GM18951 (cell line): Measurements from ENCODE around the gene GATA1.

ENCODE experiments used
- POLR2A ChIP-seq: IDR thresholded peaks from 4 replicates; pipeline ENCODE4 v1.6.1; 2011; ENCODE audit warnings: mild to moderate bottlenecking; ENCODE audit not compliant: insufficient read length, insufficient read depth; ENCODE audit errors: extremely low read depth
- in situ Hi-C: fragments of 300-500 bp; cut with MboI; formaldehyde crosslinking; loops from one replicate; pipeline ENCODE4 v1.12.0; 2022; ENCODE audit warnings: low sequenced_read_pairs, mixed read lengths, inconsistent platforms; ENCODE audit not compliant: unreplicated experiment

The GATA1 gene

DNA sequence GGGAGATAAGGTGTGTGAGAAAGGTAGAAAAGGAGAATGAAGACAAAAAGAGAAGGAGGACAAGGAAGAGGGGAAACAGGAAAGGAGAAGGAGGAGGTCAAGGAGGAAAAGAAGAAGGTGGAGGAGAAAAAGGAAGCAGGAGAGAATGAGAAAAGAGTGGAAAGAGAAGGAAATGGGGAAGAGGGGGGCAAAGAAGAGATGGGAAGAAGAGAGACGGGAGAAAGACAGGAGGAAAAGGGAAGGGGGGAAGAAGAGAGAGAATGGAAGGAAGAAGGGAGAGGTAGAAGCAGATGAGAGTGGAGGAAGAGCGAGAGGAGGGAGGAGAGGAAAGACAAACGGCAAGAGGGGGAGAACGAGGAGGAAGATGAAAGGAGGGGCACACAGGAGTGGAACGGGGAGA is 4.1 kb downstream of the GATA1 start:
- TF ChIP-seq POLR2A = no peak
- in situ Hi-C loops = no loop called here

DNA sequence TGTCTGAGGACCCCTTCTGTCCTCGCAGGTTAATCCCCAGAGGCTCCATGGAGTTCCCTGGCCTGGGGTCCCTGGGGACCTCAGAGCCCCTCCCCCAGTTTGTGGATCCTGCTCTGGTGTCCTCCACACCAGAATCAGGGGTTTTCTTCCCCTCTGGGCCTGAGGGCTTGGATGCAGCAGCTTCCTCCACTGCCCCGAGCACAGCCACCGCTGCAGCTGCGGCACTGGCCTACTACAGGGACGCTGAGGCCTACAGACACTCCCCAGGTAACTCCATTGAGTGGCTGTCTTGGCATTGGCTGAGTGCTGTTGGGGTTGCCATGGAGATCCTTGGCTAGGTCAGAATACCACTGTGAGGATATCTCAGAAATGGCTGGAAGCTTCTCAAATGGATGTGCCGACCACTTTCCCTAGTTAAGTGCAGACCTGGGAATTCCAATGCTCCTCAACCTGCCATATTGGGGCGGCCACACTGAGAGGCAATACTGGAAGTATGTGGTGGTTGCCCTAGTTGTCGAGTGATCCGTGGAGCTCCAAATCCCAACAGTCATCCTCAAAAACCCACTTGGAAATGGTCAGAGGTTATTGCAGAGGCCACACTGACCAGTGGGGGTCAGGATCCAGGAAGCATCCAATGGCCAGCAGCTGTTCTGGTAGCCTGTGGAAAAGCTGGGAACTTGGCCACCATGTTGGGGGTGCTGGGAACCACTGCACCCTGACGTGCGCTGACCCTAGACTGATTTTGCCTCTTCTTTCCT is 4.9 kb downstream of the GATA1 start:
- TF ChIP-seq POLR2A = no peak
- in situ Hi-C loops = no loop called here

DNA sequence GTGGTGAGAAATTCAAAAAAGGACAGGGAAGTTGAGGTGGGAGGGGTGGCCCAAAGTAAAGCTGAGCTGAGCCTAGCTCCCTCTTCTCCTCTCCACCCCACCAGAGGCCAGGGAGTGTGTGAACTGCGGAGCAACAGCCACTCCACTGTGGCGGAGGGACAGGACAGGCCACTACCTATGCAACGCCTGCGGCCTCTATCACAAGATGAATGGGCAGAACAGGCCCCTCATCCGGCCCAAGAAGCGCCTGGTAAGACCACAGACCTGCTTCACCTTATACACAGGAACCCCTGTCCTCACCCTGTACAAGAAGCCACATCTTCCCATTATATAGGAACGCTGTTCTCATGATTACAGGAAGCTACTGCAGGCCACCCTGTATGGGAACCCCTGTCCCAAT is 5.8 kb downstream of the GATA1 start:
- no peak for TF ChIP-seq POLR2A
- in situ Hi-C loops = no loop called here

DNA sequence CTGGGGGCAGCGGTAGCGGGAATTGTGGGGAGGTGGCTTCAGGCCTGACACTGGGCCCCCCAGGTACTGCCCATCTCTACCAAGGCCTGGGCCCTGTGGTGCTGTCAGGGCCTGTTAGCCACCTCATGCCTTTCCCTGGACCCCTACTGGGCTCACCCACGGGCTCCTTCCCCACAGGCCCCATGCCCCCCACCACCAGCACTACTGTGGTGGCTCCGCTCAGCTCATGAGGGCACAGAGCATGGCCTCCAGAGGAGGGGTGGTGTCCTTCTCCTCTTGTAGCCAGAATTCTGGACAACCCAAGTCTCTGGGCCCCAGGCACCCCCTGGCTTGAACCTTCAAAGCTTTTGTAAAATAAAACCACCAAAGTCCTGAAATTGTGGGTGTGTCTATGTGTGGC is 7.5 kb downstream of the GATA1 start:
- TF ChIP-seq POLR2A = no peak
- in situ Hi-C loops = no loop called here

GRCh38 chrX:48794340-48794910 is 8.0 kb downstream of the GATA1 start:
- in situ Hi-C loops = no loop called here
- no peak for TF ChIP-seq POLR2A

DNA sequence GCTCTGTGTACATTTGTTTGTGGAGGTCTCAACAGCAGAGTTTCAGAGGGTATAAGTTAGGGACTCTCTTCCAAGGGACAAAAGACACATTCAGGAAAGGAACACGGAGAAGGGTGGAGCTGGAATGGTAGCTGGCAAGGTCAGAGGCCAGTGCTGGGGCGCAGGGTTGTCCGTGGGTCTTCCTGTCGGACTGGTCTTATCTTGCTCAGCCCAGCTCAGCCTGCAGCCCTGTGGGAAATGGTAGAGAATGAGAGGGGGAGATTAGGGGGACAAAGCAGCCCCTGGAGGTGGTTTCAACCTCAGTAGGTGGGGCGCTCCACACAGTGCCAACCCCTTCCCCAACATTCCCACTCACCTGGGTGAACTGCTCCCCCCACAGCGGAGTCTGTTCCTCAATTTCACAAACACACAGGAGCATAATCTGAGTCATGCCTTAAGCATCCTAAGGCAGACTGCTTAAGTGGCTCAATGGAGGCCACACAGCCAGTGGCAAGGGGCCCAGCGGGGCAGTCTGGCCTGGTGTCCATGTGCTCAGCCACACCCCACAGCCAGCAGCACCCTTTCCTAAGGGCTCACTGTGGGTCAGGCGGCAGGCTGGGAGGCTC is 8.6 kb downstream of the GATA1 start:
- TF ChIP-seq POLR2A = no peak
- in situ Hi-C loops = no loop called here

- TF ChIP-seq POLR2A = no peak
- in situ Hi-C loops = no loop called here
Observed at GRCh38 chrX:48798318-48798717, 11.9 kb downstream of the GATA1 start.

- in situ Hi-C loops = no loop called here
- TF ChIP-seq POLR2A = no peak
Observed at GRCh38 chrX:48800574-48801279, 14.3 kb downstream of the GATA1 start.

- peak; percentile 49 for TF ChIP-seq POLR2A
- in situ Hi-C loops = no loop called here
Observed at GRCh38 chrX:48801280-48802088, 15.1 kb downstream of the GATA1 start, which contains the start of gene HDAC6. Gene HDAC6 (plus strand): TSS chrX:48802067. CDS start chrX:48802693, 626 bp downstream.

- TF ChIP-seq POLR2A = peak; percentile 66
- in situ Hi-C loops = no loop called here
Observed at GRCh38 chrX:48802089-48802904, 15.9 kb downstream of the GATA1 start.

DNA sequence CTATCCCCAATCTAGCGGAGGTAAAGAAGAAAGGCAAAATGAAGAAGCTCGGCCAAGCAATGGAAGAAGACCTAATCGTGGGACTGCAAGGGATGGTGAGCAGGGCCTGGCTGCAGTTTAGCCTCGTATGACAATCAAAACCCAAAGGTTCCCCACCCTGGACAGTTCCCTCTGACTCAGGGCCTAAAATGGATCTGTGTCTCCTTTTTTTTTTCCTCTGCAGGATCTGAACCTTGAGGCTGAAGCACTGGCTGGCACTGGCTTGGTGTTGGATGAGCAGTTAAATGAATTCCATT is 16.5 kb downstream of the GATA1 start:
- in situ Hi-C loops = no loop called here
- TF ChIP-seq POLR2A = no peak

DNA sequence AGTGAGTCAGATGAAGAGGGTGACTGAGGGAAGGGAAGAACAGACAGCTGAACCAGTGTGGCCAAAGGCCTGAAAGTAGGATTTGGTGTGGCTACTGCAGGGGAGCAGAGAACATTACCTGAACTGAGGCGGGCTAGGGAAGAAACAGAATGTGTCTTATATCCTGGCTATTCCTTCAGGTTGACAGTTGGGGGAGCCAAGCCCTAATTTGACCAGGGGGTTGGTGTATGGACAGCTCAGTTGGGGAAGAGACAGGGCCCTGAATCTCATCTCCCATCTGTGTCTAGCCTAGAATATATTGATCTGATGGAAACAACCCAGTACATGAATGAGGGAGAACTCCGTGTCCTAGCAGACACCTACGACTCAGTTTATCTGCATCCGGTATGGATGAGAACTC is 19.7 kb downstream of the GATA1 start:
- in situ Hi-C loops = no loop called here
- TF ChIP-seq POLR2A = no peak
